ENCODE measurements around the gene LITAF.
A peak's percentile ranks its signal among the peaks of the same experiment; 100 is the strongest.
"Not testable (repeated sequence)": the region's sequence is repeated elsewhere in the genome, so short reads cannot be mapped to it uniquely, and the experiment has no call there.

Gene LITAF

DNA sequence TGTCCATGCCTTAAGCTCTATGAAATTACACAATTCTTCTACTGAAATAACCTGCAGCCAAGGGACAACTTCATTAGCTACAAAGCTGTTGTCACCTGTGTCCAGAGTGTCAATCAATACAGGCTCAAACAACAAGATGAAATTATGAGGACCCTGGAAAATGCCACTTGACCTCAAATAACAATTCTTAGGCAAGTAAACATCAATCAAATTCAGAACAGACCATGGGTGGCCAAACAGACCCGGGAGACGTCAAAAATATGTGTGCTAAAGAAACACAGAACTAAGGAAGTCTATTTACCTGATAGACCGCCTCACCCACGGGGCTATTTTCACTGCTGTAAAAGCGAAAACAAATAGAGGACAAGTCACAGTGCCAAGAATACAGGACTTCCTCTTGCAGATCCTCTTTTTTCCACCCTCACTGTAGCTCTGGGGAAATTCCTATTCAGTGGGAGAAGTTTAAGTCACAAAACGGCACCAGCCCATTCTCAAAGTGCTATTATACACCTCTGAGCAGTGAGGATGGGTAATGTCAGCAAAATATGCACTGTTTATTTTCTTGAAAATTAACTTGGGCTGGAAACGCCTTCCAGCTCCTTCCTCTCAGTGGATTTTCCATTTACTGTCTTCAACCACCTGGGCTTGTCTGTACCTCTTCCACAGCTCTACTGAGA, 2.7 kb downstream of the LITAF start:
- Histone ChIP-seq H3K4me1 (ENCODE audit: control insufficient read depth, insufficient read depth, low read length) (peaks cover 56% of the 10 kb centered on the region), H3K4me3 (ENCODE audit: low read depth, low read length) (peak overlapping the region; percentile 72), H3K9ac (ENCODE audit: low read depth, low read length) (no peak overlapping the region)

GRCh38 chr16:11583166-11583565, 3.6 kb downstream of the LITAF start:
- H3K9me3 ChIP-seq (ENCODE audit: control insufficient read depth, insufficient read depth, low read length): no peaks in the 10 kb centered on the region
- peaks cover 28% of the 10 kb centered on the region for H3K27me3 ChIP-seq (ENCODE audit: control insufficient read depth, insufficient read depth, low read length)
- no peak overlapping the region for H3K9ac ChIP-seq (ENCODE audit: low read depth, low read length)
- H3K36me3 ChIP-seq (ENCODE audit: control insufficient read depth, insufficient read depth, low read length): 0 out of 2 replicates have a peak, but pooled peaks cover 3% of the 10 kb centered on the region
- peaks cover 56% of the 10 kb centered on the region for H3K4me1 ChIP-seq (ENCODE audit: control insufficient read depth, insufficient read depth, low read length)
- peak overlapping the region; percentile 72 for H3K4me3 ChIP-seq (ENCODE audit: low read depth, low read length)
- H3K27ac ChIP-seq (ENCODE audit: low read depth, low read length): peak overlapping the region; percentile 91

More for the DNA sequence above, 2.7 kb downstream of the LITAF start:
- Histone ChIP-seq H3K27ac (ENCODE audit: low read depth, low read length) (peak overlapping the region; percentile 91), H3K36me3 (ENCODE audit: control insufficient read depth, insufficient read depth, low read length) (0 out of 2 replicates have a peak, but pooled peaks cover 3% of the 10 kb centered on the region), H3K27me3 (ENCODE audit: control insufficient read depth, insufficient read depth, low read length) (peaks cover 30% of the 10 kb centered on the region), H3K9me3 (ENCODE audit: control insufficient read depth, insufficient read depth, low read length) (no peaks in the 10 kb centered on the region)

- H3K36me3 ChIP-seq (ENCODE audit: control insufficient read depth, insufficient read depth, low read length): 0 out of 2 replicates have a peak, but pooled peaks cover 3% of the 10 kb centered on the region
- peaks cover 28% of the 10 kb centered on the region for H3K27me3 ChIP-seq (ENCODE audit: control insufficient read depth, insufficient read depth, low read length)
- peaks cover 50% of the 10 kb centered on the region for H3K4me1 ChIP-seq (ENCODE audit: control insufficient read depth, insufficient read depth, low read length)
- peak overlapping the region; percentile 72 for H3K4me3 ChIP-seq (ENCODE audit: low read depth, low read length)
- H3K9ac ChIP-seq (ENCODE audit: low read depth, low read length): 0 out of 2 replicates have a peak overlapping the region, but pooled peaks have one; percentile 18
- H3K27ac ChIP-seq (ENCODE audit: low read depth, low read length): peak overlapping the region; percentile 91
- no peaks in the 10 kb centered on the region for H3K9me3 ChIP-seq (ENCODE audit: control insufficient read depth, insufficient read depth, low read length)
These were observed 4.4 kb downstream of the LITAF start for GRCh38 chr16:11582157-11582814.

- peaks cover 50% of the 10 kb centered on the region for H3K4me1 ChIP-seq (ENCODE audit: control insufficient read depth, insufficient read depth, low read length)
- H3K9ac ChIP-seq (ENCODE audit: low read depth, low read length): 0 out of 2 replicates have a peak overlapping the region, but pooled peaks have one; percentile 18
- H3K27ac ChIP-seq (ENCODE audit: low read depth, low read length): peak overlapping the region; percentile 91
- H3K27me3 ChIP-seq (ENCODE audit: control insufficient read depth, insufficient read depth, low read length): peaks cover 28% of the 10 kb centered on the region
- 0 out of 2 replicates have a peak, but pooled peaks cover 3% of the 10 kb centered on the region for H3K36me3 ChIP-seq (ENCODE audit: control insufficient read depth, insufficient read depth, low read length)
- H3K4me3 ChIP-seq (ENCODE audit: low read depth, low read length): peak overlapping the region; percentile 72
- H3K9me3 ChIP-seq (ENCODE audit: control insufficient read depth, insufficient read depth, low read length): no peaks in the 10 kb centered on the region
These were observed 5.0 kb downstream of the LITAF start for GRCh38 chr16:11581678-11582077.

- Histone ChIP-seq H3K36me3 (ENCODE audit: control insufficient read depth, insufficient read depth, low read length) (0 out of 2 replicates have a peak, but pooled peaks cover 3% of the 10 kb centered on the region), H3K9ac (ENCODE audit: low read depth, low read length) (no peak overlapping the region), H3K4me1 (ENCODE audit: control insufficient read depth, insufficient read depth, low read length) (peaks cover 46% of the 10 kb centered on the region), H3K4me3 (ENCODE audit: low read depth, low read length) (no peak overlapping the region), H3K9me3 (ENCODE audit: control insufficient read depth, insufficient read depth, low read length) (no peaks in the 10 kb centered on the region), H3K27me3 (ENCODE audit: control insufficient read depth, insufficient read depth, low read length) (peaks cover 22% of the 10 kb centered on the region), H3K27ac (ENCODE audit: low read depth, low read length) (no peak overlapping the region)
These were observed 6.2 kb downstream of the LITAF start for GRCh38 chr16:11580451-11581086.

GRCh38 chr16:11577290-11577660, 9.4 kb downstream of the LITAF start:
- not testable (repeated sequence) for H3K27ac ChIP-seq (ENCODE audit: low read depth, low read length); H3K4me3 ChIP-seq (ENCODE audit: low read depth, low read length); H3K9me3 ChIP-seq (ENCODE audit: control insufficient read depth, insufficient read depth, low read length); H3K36me3 ChIP-seq (ENCODE audit: control insufficient read depth, insufficient read depth, low read length); H3K27me3 ChIP-seq (ENCODE audit: control insufficient read depth, insufficient read depth, low read length); H3K9ac ChIP-seq (ENCODE audit: low read depth, low read length)
- peaks cover 14% of the 10 kb centered on the region for H3K4me1 ChIP-seq (ENCODE audit: control insufficient read depth, insufficient read depth, low read length)

DNA sequence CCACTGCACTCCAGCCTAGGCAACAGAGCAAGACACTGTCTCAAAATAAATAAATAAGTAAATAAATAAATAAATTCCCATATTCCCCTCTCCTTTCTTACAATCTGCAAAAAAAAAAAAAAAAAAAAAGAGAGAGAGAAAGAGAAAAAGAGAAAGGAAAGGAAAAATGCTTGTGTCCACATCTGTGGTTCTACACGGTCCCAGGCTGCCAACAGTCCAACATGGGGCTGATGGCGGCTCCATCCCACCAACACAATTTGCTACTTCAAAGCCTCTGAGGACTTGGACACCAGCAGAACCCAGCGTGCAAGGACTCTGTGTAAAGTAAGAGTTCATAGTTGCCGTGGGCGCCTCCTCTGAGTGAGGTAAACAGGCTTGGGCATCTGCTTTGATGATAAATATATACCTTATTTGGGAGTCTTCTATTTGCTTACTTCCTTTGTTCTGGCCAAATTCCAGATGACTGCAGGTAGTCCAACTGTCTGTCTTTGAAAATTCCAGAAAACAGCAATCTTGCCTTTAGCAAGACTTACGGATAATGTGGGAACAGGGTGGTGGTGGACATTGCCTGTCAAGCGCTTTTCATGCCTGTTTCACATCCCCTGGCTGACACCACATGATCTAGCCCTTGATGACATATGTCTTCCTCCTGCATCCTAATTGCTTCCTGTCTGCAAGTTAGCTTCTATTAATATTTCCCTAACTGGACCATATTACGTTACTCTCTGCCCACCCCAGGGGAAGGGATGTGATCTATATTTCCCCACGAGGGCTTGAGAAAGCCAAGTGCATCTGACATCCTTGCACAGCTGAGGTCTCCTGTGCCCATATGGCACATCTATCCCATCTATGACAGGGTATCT, 10.1 kb downstream of the LITAF start:
- Histone ChIP-seq H3K4me3 (ENCODE audit: low read depth, low read length) (no peak overlapping the region), H3K9me3 (ENCODE audit: control insufficient read depth, insufficient read depth, low read length) (no peaks in the 10 kb centered on the region), H3K27ac (ENCODE audit: low read depth, low read length) (no peak overlapping the region), H3K36me3 (ENCODE audit: control insufficient read depth, insufficient read depth, low read length) (0 out of 2 replicates have a peak, but pooled peaks cover 3% of the 10 kb centered on the region), H3K4me1 (ENCODE audit: control insufficient read depth, insufficient read depth, low read length) (peaks cover 9% of the 10 kb centered on the region), H3K27me3 (ENCODE audit: control insufficient read depth, insufficient read depth, low read length) (no peaks in the 10 kb centered on the region), H3K9ac (ENCODE audit: low read depth, low read length) (no peak overlapping the region)

DNA sequence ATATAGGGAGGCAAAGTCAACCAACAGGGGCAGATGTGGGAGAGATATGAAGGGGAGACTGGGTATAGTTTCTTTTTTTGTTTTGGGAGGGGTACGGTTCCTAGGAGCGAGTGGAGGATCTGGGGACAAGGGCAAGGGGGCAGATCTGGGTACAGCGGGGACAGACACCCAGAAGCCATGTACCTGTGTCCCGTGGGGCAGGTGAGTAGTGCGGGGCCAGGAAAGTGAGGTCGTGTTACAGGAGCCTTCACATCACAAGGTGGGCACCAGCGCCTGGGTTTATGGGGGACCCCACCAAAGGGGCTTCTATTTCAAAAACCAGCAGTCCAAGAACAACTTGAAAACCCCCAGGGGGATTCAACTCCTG, 11.5 kb downstream of the LITAF start:
- Histone ChIP-seq H3K9ac (ENCODE audit: low read depth, low read length) (no peak overlapping the region), H3K27me3 (ENCODE audit: control insufficient read depth, insufficient read depth, low read length) (no peaks in the 10 kb centered on the region), H3K27ac (ENCODE audit: low read depth, low read length) (no peak overlapping the region), H3K36me3 (ENCODE audit: control insufficient read depth, insufficient read depth, low read length) (0 out of 2 replicates have a peak, but pooled peaks cover 3% of the 10 kb centered on the region), H3K4me1 (ENCODE audit: control insufficient read depth, insufficient read depth, low read length) (peaks cover 6% of the 10 kb centered on the region; the same call in 1 of the 2 replicates), H3K9me3 (ENCODE audit: control insufficient read depth, insufficient read depth, low read length) (no peaks in the 10 kb centered on the region), H3K4me3 (ENCODE audit: low read depth, low read length) (no peak overlapping the region)

DNA sequence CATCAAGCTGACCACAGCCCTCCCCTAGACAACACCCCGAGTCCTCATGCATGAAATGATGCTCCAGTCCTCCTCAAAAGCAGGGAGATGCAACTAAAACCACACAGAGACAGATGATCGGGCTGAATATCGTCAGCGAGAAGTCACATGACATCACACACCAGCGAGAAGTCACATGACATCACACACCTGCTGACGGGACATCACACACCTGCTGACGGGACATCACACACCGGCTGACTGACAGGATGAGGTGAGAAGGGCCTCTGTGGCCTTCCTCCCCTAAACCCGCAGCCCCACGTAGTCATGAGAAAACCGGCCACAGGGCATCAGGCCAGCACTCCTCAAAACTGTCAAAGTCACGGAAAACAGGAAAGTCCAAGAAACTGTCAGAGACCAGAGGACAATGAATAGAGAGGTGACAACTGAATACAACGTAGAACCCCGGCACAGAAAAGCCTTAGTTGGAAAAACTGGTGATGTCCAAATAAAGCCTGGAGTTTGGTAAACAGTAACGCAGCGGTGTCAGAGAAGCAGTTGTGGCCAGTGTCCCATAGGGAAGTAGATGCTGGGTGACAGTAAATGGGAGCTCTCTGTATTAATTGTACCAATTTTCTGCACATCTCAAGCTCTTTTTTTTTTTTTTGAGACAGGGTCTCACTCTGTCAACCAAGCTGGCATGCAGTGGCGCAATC, 14.3 kb downstream of the LITAF start:
- H3K4me1 ChIP-seq (ENCODE audit: control insufficient read depth, insufficient read depth, low read length): peaks cover 6% of the 10 kb centered on the region; the same call in 1 of the 2 replicates
- H3K27me3 ChIP-seq (ENCODE audit: control insufficient read depth, insufficient read depth, low read length): no peaks in the 10 kb centered on the region
- no peak overlapping the region for H3K4me3 ChIP-seq (ENCODE audit: low read depth, low read length)

DNA sequence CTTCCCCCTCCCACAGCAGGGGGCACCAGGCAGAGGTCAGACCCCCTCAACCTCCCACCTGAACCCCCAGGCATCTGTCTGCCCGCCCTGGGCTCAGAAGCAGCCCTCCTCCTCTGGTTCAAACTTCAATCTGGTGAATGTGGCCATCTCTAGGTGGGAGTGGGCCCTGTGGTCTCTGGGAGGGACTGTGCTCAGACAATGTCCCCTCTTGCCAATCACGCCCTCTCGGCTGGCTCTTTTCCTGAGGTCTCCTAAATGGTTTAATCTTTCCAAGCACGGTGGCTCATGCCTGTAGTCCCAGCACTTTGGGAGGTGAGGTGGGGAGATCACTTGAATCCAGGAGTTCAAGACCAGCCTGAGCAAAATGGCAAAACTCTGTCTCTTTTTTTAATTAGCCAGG, 15.2 kb downstream of the LITAF start:
- H3K27ac ChIP-seq (ENCODE audit: low read depth, low read length): no peak overlapping the region
- H3K36me3 ChIP-seq (ENCODE audit: control insufficient read depth, insufficient read depth, low read length): no peaks in the 10 kb centered on the region
- no peaks in the 10 kb centered on the region for H3K9me3 ChIP-seq (ENCODE audit: control insufficient read depth, insufficient read depth, low read length)
- H3K4me1 ChIP-seq (ENCODE audit: control insufficient read depth, insufficient read depth, low read length): peaks cover 6% of the 10 kb centered on the region; the same call in 1 of the 2 replicates
- H3K27me3 ChIP-seq (ENCODE audit: control insufficient read depth, insufficient read depth, low read length): no peaks in the 10 kb centered on the region
- H3K4me3 ChIP-seq (ENCODE audit: low read depth, low read length): no peak overlapping the region
- H3K9ac ChIP-seq (ENCODE audit: low read depth, low read length): no peak overlapping the region

More for the DNA sequence above, 14.3 kb downstream of the LITAF start:
- Histone ChIP-seq H3K9ac (ENCODE audit: low read depth, low read length) (no peak overlapping the region), H3K27ac (ENCODE audit: low read depth, low read length) (no peak overlapping the region), H3K36me3 (ENCODE audit: control insufficient read depth, insufficient read depth, low read length) (no peaks in the 10 kb centered on the region), H3K9me3 (ENCODE audit: control insufficient read depth, insufficient read depth, low read length) (no peaks in the 10 kb centered on the region)

Data from HUES48 (cell line).